OCI-LY3 (cell line): ENCODE measurements around the gene IFT43.

ENCODE experiments used
- H2AFZ ChIP-seq: fragments of 200-600, 300-600 bp; shearing (Covaris generic); 2 replicates; pipeline ENCODE4 v1.6.0; 2014; ENCODE audit warnings: antibody characterized with exemption, low read depth, low read length
- H3K27ac ChIP-seq: fragments of 200-600, 300-600 bp; sonication (generic); 2 replicates; pipeline ENCODE4 v1.5.1; 2014; ENCODE audit warnings: mild to moderate bottlenecking, low read length, moderate library complexity, mixed read lengths
- H3K27me3 ChIP-seq: fragments of 200-600, 300-600 bp; sonication (generic); 2 replicates; pipeline ENCODE4 v1.6.1; 2014; ENCODE audit warnings: low read depth, low read length, mixed read lengths
- H3K36me3 ChIP-seq: fragments of 200-600, 300-600 bp; sonication (generic); replicated peaks from 2 replicates; pipeline ENCODE3; 2014; ENCODE audit warnings: low read depth, low read length, mixed read lengths
- H3K4me1 ChIP-seq: fragments of 300-600, 200-600 bp; sonication (generic); 2 replicates; pipeline ENCODE4 v1.6.1; 2014; ENCODE audit warnings: low read length, mixed read lengths
- H3K4me2 ChIP-seq: fragments of 200-600, 300-600 bp; sonication (generic); 2 replicates; pipeline ENCODE4 v1.6.1; 2014; ENCODE audit warnings: low read length, mixed read lengths
- H3K4me3 ChIP-seq: fragments of 300-600, 200-600 bp; sonication (generic); 2 replicates; pipeline ENCODE4 v1.5.1; 2014; ENCODE audit warnings: antibody characterized with exemption, mild to moderate bottlenecking, low read length, moderate library complexity
- H3K79me2 ChIP-seq: fragments of 300-600, 200-600 bp; shearing (Covaris generic); 2 replicates; pipeline ENCODE4 v1.6.1; 2014; ENCODE audit warnings: mild to moderate bottlenecking, low read length, mixed read lengths
- H3K9ac ChIP-seq: fragments of 300-600, 200-600 bp; shearing (Covaris generic); 2 replicates; pipeline ENCODE4 v1.6.0; 2014; ENCODE audit warnings: mild to moderate bottlenecking, low read length, moderate library complexity
- H3K9me3 ChIP-seq: fragments of 200-600, 300-600 bp; shearing (Covaris generic); 2 replicates; pipeline ENCODE4 v1.6.1; 2014; ENCODE audit warnings: low read length, mixed read lengths; ENCODE audit not compliant: insufficient read depth
- H4K20me1 ChIP-seq: fragments of 200-600, 300-600 bp; sonication (generic); 2 replicates; pipeline ENCODE4 v1.6.1; 2016; ENCODE audit warnings: low read length, mixed read lengths; ENCODE audit not compliant: insufficient read depth
- EZH2phosphoT487 ChIP-seq: fragments of 200-600 bp; shearing (Covaris generic); IDR thresholded peaks from 2 replicates; pipeline ENCODE4 v1.6.1; 2018; ENCODE audit warnings: antibody characterized with exemption, mixed run types, low read depth
- TF ChIP-seq, protein P1 (sequence below): fragments of 200-600, 300-600 bp; sonication (generic); IDR thresholded peaks from 2 replicates; pipeline ENCODE4 v1.5.1; 2014; ENCODE audit warnings: antibody characterized with exemption, low read length, low read depth

IFT43 gene

DNA sequence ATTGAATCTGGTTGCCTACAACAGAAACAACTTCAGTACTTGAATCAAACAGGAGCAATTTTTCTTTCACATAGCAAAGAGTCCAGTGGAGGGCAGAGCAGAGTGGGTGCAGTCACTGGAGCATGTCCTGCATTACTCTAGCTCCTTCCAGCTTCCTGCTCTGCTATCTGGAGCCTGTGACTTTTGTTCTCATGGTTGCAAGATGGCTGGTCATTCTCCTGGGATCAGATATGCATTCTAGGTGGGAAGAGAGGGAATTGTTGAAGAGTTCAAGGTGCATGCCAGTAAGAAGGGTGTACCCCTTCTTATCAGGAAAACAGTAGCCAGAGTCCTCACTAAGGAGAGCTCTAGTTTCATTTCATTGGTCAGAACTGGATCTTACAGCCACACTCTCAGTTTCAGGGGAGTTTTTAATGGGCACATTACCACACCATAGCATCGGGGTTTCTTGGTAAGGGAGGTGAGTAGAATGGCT lies 8.0 kb downstream of the IFT43 start:
- H3K4me1 ChIP-seq: no peaks in the 10 kb centered on the region
- H3K36me3 ChIP-seq: no peaks in the 10 kb centered on the region
- H3K9ac ChIP-seq: no peak overlapping the region
- TF ChIP-seq, protein P1, sequence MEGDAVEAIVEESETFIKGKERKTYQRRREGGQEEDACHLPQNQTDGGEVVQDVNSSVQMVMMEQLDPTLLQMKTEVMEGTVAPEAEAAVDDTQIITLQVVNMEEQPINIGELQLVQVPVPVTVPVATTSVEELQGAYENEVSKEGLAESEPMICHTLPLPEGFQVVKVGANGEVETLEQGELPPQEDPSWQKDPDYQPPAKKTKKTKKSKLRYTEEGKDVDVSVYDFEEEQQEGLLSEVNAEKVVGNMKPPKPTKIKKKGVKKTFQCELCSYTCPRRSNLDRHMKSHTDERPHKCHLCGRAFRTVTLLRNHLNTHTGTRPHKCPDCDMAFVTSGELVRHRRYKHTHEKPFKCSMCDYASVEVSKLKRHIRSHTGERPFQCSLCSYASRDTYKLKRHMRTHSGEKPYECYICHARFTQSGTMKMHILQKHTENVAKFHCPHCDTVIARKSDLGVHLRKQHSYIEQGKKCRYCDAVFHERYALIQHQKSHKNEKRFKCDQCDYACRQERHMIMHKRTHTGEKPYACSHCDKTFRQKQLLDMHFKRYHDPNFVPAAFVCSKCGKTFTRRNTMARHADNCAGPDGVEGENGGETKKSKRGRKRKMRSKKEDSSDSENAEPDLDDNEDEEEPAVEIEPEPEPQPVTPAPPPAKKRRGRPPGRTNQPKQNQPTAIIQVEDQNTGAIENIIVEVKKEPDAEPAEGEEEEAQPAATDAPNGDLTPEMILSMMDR: no peak
- TF ChIP-seq EZH2phosphoT487: no peak
- no peak overlapping the region for H2AFZ ChIP-seq
- no peak overlapping the region for H3K4me3 ChIP-seq
- H3K27ac ChIP-seq: no peak overlapping the region
- no peaks in the 10 kb centered on the region for H3K27me3 ChIP-seq
- no peaks in the 10 kb centered on the region for H3K79me2 ChIP-seq
- H4K20me1 ChIP-seq: no peaks in the 10 kb centered on the region
- no peak overlapping the region for H3K4me2 ChIP-seq
- no peaks in the 10 kb centered on the region for H3K9me3 ChIP-seq

DNA sequence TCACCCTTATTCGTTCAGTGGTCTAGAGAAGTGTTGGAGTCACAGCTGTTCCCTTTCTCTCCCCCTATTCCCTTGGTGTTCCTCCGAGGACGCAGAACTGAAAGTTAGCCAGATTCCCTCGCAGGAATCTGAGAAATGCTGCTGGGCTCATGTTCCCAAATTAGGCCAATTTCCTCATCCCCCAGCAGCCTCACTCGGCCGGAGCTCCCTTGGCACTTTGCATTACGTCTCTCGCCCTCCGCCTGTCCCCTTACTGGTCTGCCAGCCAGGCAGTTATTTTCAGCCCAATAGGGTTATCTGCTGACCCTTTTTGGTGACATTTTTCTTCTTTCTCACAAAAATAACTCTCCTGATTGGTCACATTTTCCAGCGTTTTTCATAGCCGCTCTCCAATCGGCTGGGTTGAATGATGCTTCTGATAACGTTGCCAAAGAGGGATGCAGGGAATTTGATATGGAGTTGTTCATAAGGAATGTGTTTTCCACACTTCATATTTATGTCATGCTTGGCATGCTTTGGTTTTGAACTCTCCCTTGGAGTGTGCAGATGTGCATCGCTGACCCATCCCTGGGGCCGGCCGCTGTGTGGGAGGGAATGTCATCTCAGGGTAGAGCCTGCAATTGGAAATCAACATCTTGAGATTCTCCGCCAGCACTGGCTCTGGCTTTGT lies 9.9 kb downstream of the IFT43 start:
- H3K9me3 ChIP-seq: no peaks in the 10 kb centered on the region
- no peaks in the 10 kb centered on the region for H3K79me2 ChIP-seq
- no peak overlapping the region for H3K4me2 ChIP-seq
- no peaks in the 10 kb centered on the region for H4K20me1 ChIP-seq
- no peak for TF ChIP-seq EZH2phosphoT487
- TF ChIP-seq, protein P1: no peak
- no peaks in the 10 kb centered on the region for H3K36me3 ChIP-seq
- no peaks in the 10 kb centered on the region for H3K4me1 ChIP-seq
- H3K27ac ChIP-seq: no peak overlapping the region
- no peak overlapping the region for H3K4me3 ChIP-seq
- H3K27me3 ChIP-seq: no peaks in the 10 kb centered on the region
- H3K9ac ChIP-seq: no peak overlapping the region
- H2AFZ ChIP-seq: no peak overlapping the region

DNA sequence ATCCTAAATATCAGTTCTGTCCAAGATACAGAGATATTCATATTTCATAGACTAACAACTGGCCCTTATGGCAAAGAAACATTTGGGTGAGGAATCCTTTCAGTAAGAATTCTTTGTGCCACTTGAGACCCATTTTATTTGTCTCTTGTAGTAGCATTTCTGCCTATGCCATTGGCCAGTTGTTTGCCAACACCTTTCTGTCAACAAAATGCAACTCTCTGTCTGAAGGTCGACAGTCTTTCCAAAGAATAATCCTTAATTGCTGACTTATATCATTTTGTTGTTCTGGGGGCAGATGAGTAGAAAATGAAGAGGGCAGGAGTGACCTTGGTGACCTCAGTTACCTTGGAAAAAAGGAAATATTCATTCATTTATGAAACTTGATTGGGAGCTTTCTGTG lies 10.9 kb downstream of the IFT43 start:
- Histone ChIP-seq H4K20me1 (no peaks in the 10 kb centered on the region), H3K27ac (no peak overlapping the region), H3K9ac (no peak overlapping the region), H3K79me2 (no peaks in the 10 kb centered on the region), H3K4me2 (no peak overlapping the region), H3K27me3 (no peaks in the 10 kb centered on the region), H3K4me3 (no peak overlapping the region), H3K36me3 (no peaks in the 10 kb centered on the region), H3K4me1 (no peaks in the 10 kb centered on the region), H3K9me3 (no peaks in the 10 kb centered on the region), H2AFZ (no peak overlapping the region)
- TF ChIP-seq, protein P1: no peak
- TF ChIP-seq EZH2phosphoT487: no peak

DNA sequence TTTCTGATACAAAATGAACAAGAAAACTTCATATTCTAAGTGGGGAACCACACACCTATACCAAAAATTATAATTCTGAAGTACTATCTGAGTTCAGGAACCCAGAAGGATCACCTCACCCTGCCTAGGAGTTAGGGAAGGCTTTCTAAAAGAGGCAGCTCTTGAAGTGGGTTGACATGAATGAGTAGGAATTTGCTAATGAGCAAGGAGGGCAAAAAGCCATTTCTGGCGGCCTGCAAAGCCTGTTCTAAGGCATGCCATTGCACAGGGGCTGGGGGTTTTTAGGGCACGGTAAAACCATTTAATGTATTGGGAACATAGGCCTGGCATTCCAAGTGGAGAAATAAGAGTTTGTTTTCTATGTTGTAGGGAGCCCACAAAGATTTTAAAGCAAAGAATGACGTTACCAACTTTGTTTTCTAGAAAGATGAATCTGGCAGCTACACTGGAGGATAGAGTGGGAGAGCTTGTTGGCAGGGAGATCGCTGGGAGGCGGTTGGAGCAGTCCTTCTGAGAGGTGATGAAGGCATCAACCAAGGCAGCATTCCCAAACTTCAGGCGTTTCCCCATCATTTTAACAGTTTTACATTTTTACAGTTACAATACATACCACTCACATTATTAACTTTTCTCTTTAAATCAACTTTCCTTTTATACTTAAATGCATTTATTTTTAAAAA lies 14.1 kb downstream of the IFT43 start:
- TF ChIP-seq EZH2phosphoT487: no peak
- TF ChIP-seq, protein P1: no peak
- Histone ChIP-seq H3K27ac (no peak overlapping the region), H3K79me2 (no peaks in the 10 kb centered on the region), H3K9ac (no peak overlapping the region), H3K4me2 (no peak overlapping the region), H3K4me1 (no peaks in the 10 kb centered on the region), H3K9me3 (no peaks in the 10 kb centered on the region), H3K4me3 (no peak overlapping the region), H4K20me1 (no peaks in the 10 kb centered on the region), H3K36me3 (no peaks in the 10 kb centered on the region), H2AFZ (no peak overlapping the region), H3K27me3 (no peaks in the 10 kb centered on the region)
